MM.1S (cell line): Measurements from ENCODE around the gene SCUBE2.
"Not testable (repeated sequence)": the region's sequence is repeated elsewhere in the genome, so short reads cannot be mapped to it uniquely, and the experiment has no call there.

Experiments used
- EZH2 ChIP-seq: fragments of 300-600 bp; sonication (generic); optimal IDR thresholded peaks from 2 replicates; pipeline ENCODE3; 2017; ENCODE audit warnings: low read depth, mild to moderate bottlenecking, antibody characterized with exemption, low read length, mixed read lengths
- EZH2phosphoT487 ChIP-seq: fragments of 300-600 bp; sonication (generic); IDR thresholded peaks from 2 replicates; pipeline ENCODE4 v1.6.1; 2018; ENCODE audit warnings: antibody characterized with exemption, low read length
- TF ChIP-seq, protein P1 (sequence below): fragments of 300-600 bp; sonication (generic); IDR thresholded peaks from 2 replicates; pipeline ENCODE4 v1.5.1; 2016; ENCODE audit warnings: antibody characterized with exemption, low read length, mixed read lengths

DNA sequence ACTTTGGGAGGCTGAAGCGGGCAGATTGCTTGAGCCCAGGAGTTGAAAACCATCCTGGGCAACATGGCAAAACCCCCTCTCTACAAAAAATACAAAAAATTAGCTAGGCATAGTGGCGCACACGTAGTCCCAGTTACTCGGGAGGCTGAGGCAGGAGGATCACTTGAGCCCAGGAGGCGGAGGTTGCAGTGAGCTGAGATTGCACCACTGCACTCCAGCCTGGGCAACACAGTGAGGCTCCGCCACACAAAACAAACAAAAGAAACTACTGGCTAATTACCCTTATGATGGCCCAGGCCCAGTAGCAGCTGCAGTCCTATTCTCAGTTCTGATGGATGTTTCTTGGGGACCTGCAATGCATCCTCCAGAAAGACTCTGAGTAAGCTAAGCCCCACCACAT lies 104.6 kb downstream of the SCUBE2 start:
- TF ChIP-seq, protein P1, sequence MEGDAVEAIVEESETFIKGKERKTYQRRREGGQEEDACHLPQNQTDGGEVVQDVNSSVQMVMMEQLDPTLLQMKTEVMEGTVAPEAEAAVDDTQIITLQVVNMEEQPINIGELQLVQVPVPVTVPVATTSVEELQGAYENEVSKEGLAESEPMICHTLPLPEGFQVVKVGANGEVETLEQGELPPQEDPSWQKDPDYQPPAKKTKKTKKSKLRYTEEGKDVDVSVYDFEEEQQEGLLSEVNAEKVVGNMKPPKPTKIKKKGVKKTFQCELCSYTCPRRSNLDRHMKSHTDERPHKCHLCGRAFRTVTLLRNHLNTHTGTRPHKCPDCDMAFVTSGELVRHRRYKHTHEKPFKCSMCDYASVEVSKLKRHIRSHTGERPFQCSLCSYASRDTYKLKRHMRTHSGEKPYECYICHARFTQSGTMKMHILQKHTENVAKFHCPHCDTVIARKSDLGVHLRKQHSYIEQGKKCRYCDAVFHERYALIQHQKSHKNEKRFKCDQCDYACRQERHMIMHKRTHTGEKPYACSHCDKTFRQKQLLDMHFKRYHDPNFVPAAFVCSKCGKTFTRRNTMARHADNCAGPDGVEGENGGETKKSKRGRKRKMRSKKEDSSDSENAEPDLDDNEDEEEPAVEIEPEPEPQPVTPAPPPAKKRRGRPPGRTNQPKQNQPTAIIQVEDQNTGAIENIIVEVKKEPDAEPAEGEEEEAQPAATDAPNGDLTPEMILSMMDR: not testable (repeated sequence)
- TF ChIP-seq EZH2, EZH2phosphoT487: not testable (repeated sequence)
